ENCODE data around the gene NPL. TPM values are rescaled to one million over a fixed set of nuclear protein-coding genes. Genes with fewer than 3 reads are reported as not detected.

Gene NPL
- total and polyA plus RNA-seq, 2 of the 13 experiments (the other 11 are each of a cell fraction or from before 2014, with no cell fraction given): 0.03 to 0.04 TPM

DNA sequence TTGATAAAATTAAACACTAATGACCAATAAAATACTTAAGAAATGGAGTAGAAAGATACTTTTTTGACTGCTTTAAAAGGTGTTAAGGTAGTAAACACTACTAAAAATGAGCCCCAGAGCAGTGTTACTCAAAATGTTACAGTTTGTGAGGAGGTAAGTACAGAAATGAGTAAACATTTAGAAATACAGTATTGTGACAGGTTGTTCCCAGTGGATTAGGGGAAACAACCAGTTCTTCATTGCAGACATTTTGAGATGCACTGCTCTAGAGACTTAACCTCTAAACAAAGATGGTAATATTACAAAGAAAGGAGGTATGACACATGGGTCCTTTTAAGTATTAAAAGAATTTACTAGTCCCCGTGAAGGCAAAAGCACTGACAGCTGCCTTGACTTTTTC lies 62.3 kb downstream of the NPL start:
- peaks cover 26% of the 10 kb centered on the region; the same call in 1 of the 2 replicates for H4K20me1 ChIP-seq (ENCODE audit: insufficient read depth, low read length)

DNA sequence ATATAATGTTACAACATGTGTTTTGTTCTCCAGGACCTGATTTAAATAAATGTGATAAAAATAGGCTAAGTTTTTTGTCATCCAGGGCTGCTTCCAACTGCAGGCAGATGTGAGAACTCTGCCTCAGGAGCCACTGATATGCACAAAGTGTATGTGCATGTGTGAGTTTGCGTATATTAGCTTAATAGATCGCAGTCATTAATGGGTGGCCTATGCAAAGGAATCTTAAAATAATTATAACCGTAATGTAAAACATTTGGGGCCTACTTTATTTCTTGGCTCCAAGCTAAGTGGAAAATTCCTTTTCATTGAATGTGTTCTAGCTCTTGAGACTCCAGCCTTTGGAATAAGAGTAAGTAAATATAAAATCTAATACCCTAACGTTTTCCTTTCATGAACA lies 66.3 kb downstream of the NPL start:
- no peak for FAIRE-seq
- no peak for DNase-seq (ENCODE audit: low spot score)
- POLR2A ChIA-PET: no interaction called here
- Histone ChIP-seq H3K79me2 (ENCODE audit: insufficient read depth, low read length) (peaks cover 10% of the 10 kb centered on the region), H3K27me3 (ENCODE audit: control insufficient read depth in 1 of 2, insufficient read depth in 2 of 2, low read length in 2 of 2) (no peaks in the 10 kb centered on the region), H3K4me1 (ENCODE audit: insufficient read depth, low read length) (peaks cover 22% of the 10 kb centered on the region), H3K4me2 (ENCODE audit: low read depth, low read length) (no peak overlapping the region), H3K9ac (ENCODE audit: insufficient read depth, low read depth, low read length) (no peak overlapping the region), H4K20me1 (ENCODE audit: insufficient read depth, low read length) (no peaks in the 10 kb centered on the region; the same call in 1 of the 2 replicates), H2AFZ (ENCODE audit: low read length) (no peak overlapping the region), H3K9me3 (ENCODE audit: low read length) (no peaks in the 10 kb centered on the region), H3K4me3 (replicated peaks in 1 of 3; ENCODE audit: insufficient read depth in 1 of 3, low read depth in 2 of 3, low read length in 3 of 3) (no peak overlapping the region), H3K36me3 (replicated peaks in 1 of 2; ENCODE audit: control insufficient read depth in 1 of 2, insufficient read depth in 2 of 2, low read length in 2 of 2) (peaks cover 33 to 93% of the 10 kb centered on the region in 2 experiments), H3K27ac (ENCODE audit: extremely low read length, insufficient read depth, low read length) (no peak overlapping the region)
- CTCF ChIA-PET (ENCODE audit: low intra/inter-chr PET ratio, low total read pairs): no interaction called here
- in situ Hi-C loops (cut with HindIII; ENCODE audit: extremely low pct_ligation_motif_present, low pct_unique_long_range_greater_than_20kb): loop anchor here (25.0 kb wide), 1 partner anchor 281 kb away; no protein-coding TSS in a partner anchor
- no peak for ATAC-seq
- 96% methylated on average over 4 of the region's 4 CpGs for WGBS (ENCODE audit: low lambda C conversion rate)
- no peak for TF ChIP-seq SAFB2 (CRISPR knock-in tag; IDR thresholded peaks at IDR 0.05; ENCODE audit: borderline replicate concordance, low read depth)
- TF ChIP-seq, protein P1, sequence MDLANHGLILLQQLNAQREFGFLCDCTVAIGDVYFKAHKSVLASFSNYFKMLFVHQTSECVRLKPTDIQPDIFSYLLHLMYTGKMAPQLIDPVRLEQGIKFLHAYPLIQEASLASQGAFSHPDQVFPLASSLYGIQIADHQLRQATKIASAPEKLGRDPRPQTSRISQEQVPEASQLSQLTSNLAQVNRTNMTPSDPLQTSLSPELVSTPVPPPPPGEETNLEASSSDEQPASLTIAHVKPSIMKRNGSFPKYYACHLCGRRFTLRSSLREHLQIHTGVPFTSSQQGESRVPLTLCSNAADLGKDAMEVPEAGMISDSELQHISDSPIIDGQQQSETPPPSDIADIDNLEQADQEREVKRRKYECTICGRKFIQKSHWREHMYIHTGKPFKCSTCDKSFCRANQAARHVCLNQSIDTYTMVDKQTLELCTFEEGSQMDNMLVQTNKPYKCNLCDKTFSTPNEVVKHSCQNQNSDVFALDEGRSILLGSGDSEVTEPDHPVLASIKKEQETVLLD (CRISPR knock-in tag; IDR thresholded peaks at IDR 0.05; ENCODE audit: low read depth): no peak
- TF ChIP-seq, protein P2, sequence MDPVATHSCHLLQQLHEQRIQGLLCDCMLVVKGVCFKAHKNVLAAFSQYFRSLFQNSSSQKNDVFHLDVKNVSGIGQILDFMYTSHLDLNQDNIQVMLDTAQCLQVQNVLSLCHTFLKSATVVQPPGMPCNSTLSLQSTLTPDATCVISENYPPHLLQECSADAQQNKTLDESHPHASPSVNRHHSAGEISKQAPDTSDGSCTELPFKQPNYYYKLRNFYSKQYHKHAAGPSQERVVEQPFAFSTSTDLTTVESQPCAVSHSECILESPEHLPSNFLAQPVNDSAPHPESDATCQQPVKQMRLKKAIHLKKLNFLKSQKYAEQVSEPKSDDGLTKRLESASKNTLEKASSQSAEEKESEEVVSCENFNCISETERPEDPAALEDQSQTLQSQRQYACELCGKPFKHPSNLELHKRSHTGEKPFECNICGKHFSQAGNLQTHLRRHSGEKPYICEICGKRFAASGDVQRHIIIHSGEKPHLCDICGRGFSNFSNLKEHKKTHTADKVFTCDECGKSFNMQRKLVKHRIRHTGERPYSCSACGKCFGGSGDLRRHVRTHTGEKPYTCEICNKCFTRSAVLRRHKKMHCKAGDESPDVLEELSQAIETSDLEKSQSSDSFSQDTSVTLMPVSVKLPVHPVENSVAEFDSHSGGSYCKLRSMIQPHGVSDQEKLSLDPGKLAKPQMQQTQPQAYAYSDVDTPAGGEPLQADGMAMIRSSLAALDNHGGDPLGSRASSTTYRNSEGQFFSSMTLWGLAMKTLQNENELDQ (CRISPR knock-in tag; IDR thresholded peaks at IDR 0.05; ENCODE audit: borderline replicate concordance): no peak
- no TSS peak for BruUV-seq (replicated peaks)
- intact Hi-C loops (cut with micrococcal nuclease; ENCODE audit: unreplicated experiment): no loop called here

More for the DNA sequence above, 62.3 kb downstream of the NPL start:
- H3K9ac ChIP-seq (ENCODE audit: insufficient read depth, low read depth, low read length): no peak overlapping the region
- H3K27me3 ChIP-seq (ENCODE audit: control insufficient read depth in 1 of 2, insufficient read depth in 2 of 2, low read length in 2 of 2): no peaks in the 10 kb centered on the region
- no peaks in the 10 kb centered on the region for H3K9me3 ChIP-seq (ENCODE audit: low read length)
- DNase-seq (ENCODE audit: low spot score): no peak
- no peak for ATAC-seq
- no peak overlapping the region for H3K4me3 ChIP-seq (replicated peaks in 1 of 3; ENCODE audit: insufficient read depth in 1 of 3, low read depth in 2 of 3, low read length in 3 of 3)
- FAIRE-seq: no peak
- 90% methylated on average over 1 of the region's 1 CpG for WGBS (ENCODE audit: low lambda C conversion rate)
- CTCF ChIA-PET (ENCODE audit: low intra/inter-chr PET ratio, low total read pairs): no interaction called here
- in situ Hi-C loops (cut with HindIII; ENCODE audit: extremely low pct_ligation_motif_present, low pct_unique_long_range_greater_than_20kb) (loop anchor here (25.0 kb wide), 1 partner anchor 285 kb away; no protein-coding TSS in a partner anchor), intact Hi-C loops (cut with micrococcal nuclease; ENCODE audit: unreplicated experiment) (no loop called here)
- no TSS peak for BruUV-seq (replicated peaks)
- POLR2A ChIA-PET: no interaction called here
- TF ChIP-seq NR2F1 (CRISPR knock-in tag; IDR thresholded peaks at IDR 0.05) (no peak), RXRB (CRISPR knock-in tag; IDR thresholded peaks at IDR 0.05; ENCODE audit: borderline replicate concordance) (no peak), MAFK (conservative IDR thresholded peaks at IDR 0.05 in 1 of 2, IDR thresholded peaks at IDR 0.05 in 1 of 2; ENCODE audit: low read length in 2 of 2) (no peak), ESRRA (CRISPR knock-in tag; IDR thresholded peaks at IDR 0.05; ENCODE audit: low read depth) (no peak), YEATS4 (CRISPR knock-in tag; IDR thresholded peaks at IDR 0.05; ENCODE audit: borderline replicate concordance) (no peak), POLR2AphosphoS2 (IDR thresholded peaks at IDR 0.05; ENCODE audit: low read depth, low read length) (peak; percentile 77; the same call in 1 of the 2 replicates)
- TF ChIP-seq, protein P3, sequence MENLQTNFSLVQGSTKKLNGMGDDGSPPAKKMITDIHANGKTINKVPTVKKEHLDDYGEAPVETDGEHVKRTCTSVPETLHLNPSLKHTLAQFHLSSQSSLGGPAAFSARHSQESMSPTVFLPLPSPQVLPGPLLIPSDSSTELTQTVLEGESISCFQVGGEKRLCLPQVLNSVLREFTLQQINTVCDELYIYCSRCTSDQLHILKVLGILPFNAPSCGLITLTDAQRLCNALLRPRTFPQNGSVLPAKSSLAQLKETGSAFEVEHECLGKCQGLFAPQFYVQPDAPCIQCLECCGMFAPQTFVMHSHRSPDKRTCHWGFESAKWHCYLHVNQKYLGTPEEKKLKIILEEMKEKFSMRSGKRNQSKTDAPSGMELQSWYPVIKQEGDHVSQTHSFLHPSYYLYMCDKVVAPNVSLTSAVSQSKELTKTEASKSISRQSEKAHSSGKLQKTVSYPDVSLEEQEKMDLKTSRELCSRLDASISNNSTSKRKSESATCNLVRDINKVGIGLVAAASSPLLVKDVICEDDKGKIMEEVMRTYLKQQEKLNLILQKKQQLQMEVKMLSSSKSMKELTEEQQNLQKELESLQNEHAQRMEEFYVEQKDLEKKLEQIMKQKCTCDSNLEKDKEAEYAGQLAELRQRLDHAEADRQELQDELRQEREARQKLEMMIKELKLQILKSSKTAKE (CRISPR knock-in tag; IDR thresholded peaks at IDR 0.05; ENCODE audit: borderline replicate concordance): no peak
- H3K79me2 ChIP-seq (ENCODE audit: insufficient read depth, low read length): peaks cover 47% of the 10 kb centered on the region
- H2AFZ ChIP-seq (ENCODE audit: low read length): no peak overlapping the region
- H3K36me3 ChIP-seq (replicated peaks in 1 of 2; ENCODE audit: control insufficient read depth in 1 of 2, insufficient read depth in 2 of 2, low read length in 2 of 2): peaks cover 26 to 93% of the 10 kb centered on the region in 2 experiments
- no peak overlapping the region for H3K27ac ChIP-seq (ENCODE audit: extremely low read length, insufficient read depth, low read length)
- H3K4me2 ChIP-seq (ENCODE audit: low read depth, low read length): no peak overlapping the region
- H3K4me1 ChIP-seq (ENCODE audit: insufficient read depth, low read length): peaks cover 22% of the 10 kb centered on the region

Measured in HepG2 (cell line).